SK-N-SH treated with all-trans-retinoic acid at 6 μM for 48 hours (cell line): ENCODE measurements around the gene RSPH9.

Experiments used
- ATAC-seq: fragments of 200-7000 bp; cut with Tn5 transposase; 3 replicates; pipeline ENCODE4 v1.9.1; 2020; ENCODE audit warnings: mild to moderate bottlenecking, moderate library complexity
- ARNTL ChIP-seq: fragments of 450-650 bp; formaldehyde crosslinking; IDR thresholded peaks from 2 replicates; pipeline ENCODE4 v1.5.0; 2020; ENCODE audit warnings: low read depth, mild to moderate bottlenecking, moderate library complexity, borderline replicate concordance
- BACH2 ChIP-seq: fragments of 250-450 bp; sonication (Bioruptor Pico); IDR thresholded peaks from 2 replicates; pipeline ENCODE4 v1.9.0; 2021; ENCODE audit warnings: mild to moderate bottlenecking, borderline replicate concordance
- CREB5 ChIP-seq: fragments of 250-450 bp; sonication (Bioruptor Pico); IDR thresholded peaks from 2 replicates; pipeline ENCODE4 v1.5.1; 2020; ENCODE audit warnings: low read depth, mild to moderate bottlenecking, moderate library complexity
- CSDC2 ChIP-seq: fragments of 250-450 bp; sonication (Bioruptor Pico); IDR thresholded peaks from 2 replicates; pipeline ENCODE4 v1.5.0; 2020; ENCODE audit warnings: mild to moderate bottlenecking, moderate library complexity
- ESRRG ChIP-seq: fragments of 250-450 bp; sonication (Bioruptor Pico); IDR thresholded peaks from 2 replicates; pipeline ENCODE4 v1.6.1; 2021; ENCODE audit warnings: mild to moderate bottlenecking
- GLIS3 ChIP-seq: fragments of 250-450 bp; sonication (Bioruptor Pico); IDR thresholded peaks from 2 replicates; pipeline ENCODE4 v1.5.0; 2020; ENCODE audit warnings: mild to moderate bottlenecking, moderate library complexity
- ISL1 ChIP-seq: fragments of 250-450 bp; sonication (Bioruptor Pico); IDR thresholded peaks from 2 replicates; pipeline ENCODE4 v2.1.2; 2022; ENCODE audit warnings: mild to moderate bottlenecking, moderate library complexity
- OSR1 ChIP-seq: fragments of 250-450 bp; sonication (Bioruptor Pico); IDR thresholded peaks from 2 replicates; pipeline ENCODE4 v1.8.0; 2022; ENCODE audit warnings: moderate library complexity, mild to moderate bottlenecking, inconsistent platforms
- PATZ1 ChIP-seq: fragments of 250-450 bp; sonication (Bioruptor Pico); IDR thresholded peaks from 2 replicates; pipeline ENCODE4 v1.8.0; 2020; ENCODE audit warnings: mild to moderate bottlenecking, moderate library complexity, borderline replicate concordance
- POU6F1 ChIP-seq: fragments of 250-450 bp; sonication (Bioruptor Pico); IDR thresholded peaks from 2 replicates; pipeline ENCODE4 v1.8.0; 2021; ENCODE audit warnings: low read depth, mild to moderate bottlenecking, moderate library complexity, borderline replicate concordance
- PPARA ChIP-seq: fragments of 250-450 bp; sonication (Bioruptor Pico); IDR thresholded peaks from 2 replicates; pipeline ENCODE4 v1.5.0; 2020; ENCODE audit warnings: mild to moderate bottlenecking, borderline replicate concordance
- RARB ChIP-seq: fragments of 250-450 bp; sonication (Bioruptor Pico); IDR thresholded peaks from 2 replicates; pipeline ENCODE4 v1.8.0; 2021; ENCODE audit warnings: mild to moderate bottlenecking, moderate library complexity
- SNAI2 ChIP-seq: fragments of 250-450 bp; sonication (Bioruptor Pico); IDR thresholded peaks from 2 replicates; pipeline ENCODE4 v1.5.0; 2020; ENCODE audit warnings: mild to moderate bottlenecking, moderate library complexity
- TCF4 ChIP-seq: fragments of 250-450 bp; sonication (Bioruptor Pico); IDR thresholded peaks from 2 replicates; pipeline ENCODE4 v1.8.0; 2021; ENCODE audit warnings: mild to moderate bottlenecking, moderate library complexity, borderline replicate concordance
- TOX ChIP-seq: fragments of 250-450 bp; sonication (Bioruptor Pico); IDR thresholded peaks from 2 replicates; pipeline ENCODE4 v1.8.0; 2021; ENCODE audit warnings: mild to moderate bottlenecking, moderate library complexity, borderline replicate concordance
- TSHZ2 ChIP-seq: fragments of 250-450 bp; sonication (Bioruptor Pico); IDR thresholded peaks from 2 replicates; pipeline ENCODE4 v1.5.0; 2020; ENCODE audit warnings: mild to moderate bottlenecking, moderate library complexity
- ZC3H10 ChIP-seq: fragments of 250-450 bp; sonication (Bioruptor Pico); IDR thresholded peaks from 2 replicates; pipeline ENCODE4 v1.5.1; 2021; ENCODE audit warnings: mild to moderate bottlenecking, moderate library complexity
- ZFP3 ChIP-seq: fragments of 250-450 bp; sonication (Bioruptor Pico); IDR thresholded peaks from 2 replicates; pipeline ENCODE4 v1.5.0; 2020; ENCODE audit warnings: mild to moderate bottlenecking, moderate library complexity
- ZFP30 ChIP-seq: fragments of 450-650 bp; formaldehyde crosslinking; IDR thresholded peaks from 2 replicates; pipeline ENCODE4 v1.5.0; 2022; ENCODE audit warnings: mild to moderate bottlenecking, moderate library complexity
- ZNF8 ChIP-seq: fragments of 450-650 bp; formaldehyde crosslinking; IDR thresholded peaks from 2 replicates; pipeline ENCODE4 v1.5.0; 2020; ENCODE audit warnings: mild to moderate bottlenecking, moderate library complexity

The RSPH9 gene

GRCh38 chr6:43703512-43704429 lies 58.9 kb downstream of the RSPH9 start:
- TF ChIP-seq CREB5 (CRISPR knock-in tag) (no peak), GLIS3 (CRISPR knock-in tag) (no peak)
- ATAC-seq: no peak

- ATAC-seq: no peak
- no peak for TF ChIP-seq PATZ1 (CRISPR knock-in tag)
- TF ChIP-seq SNAI2: no peak
- TF ChIP-seq PPARA: no peak
- TF ChIP-seq GLIS3 (CRISPR knock-in tag): no peak
These were observed 61.2 kb downstream of the RSPH9 start for GRCh38 chr6:43705996-43706395.

- no peak for ATAC-seq
- TF ChIP-seq RARB (CRISPR knock-in tag) (no peak), BACH2 (no peak), PATZ1 (CRISPR knock-in tag) (no peak), TSHZ2 (CRISPR knock-in tag) (no peak), ZFP3 (CRISPR knock-in tag) (no peak), ESRRG (CRISPR knock-in tag) (no peak), TOX (CRISPR knock-in tag) (no peak), SNAI2 (no peak), POU6F1 (no peak), ZC3H10 (no peak), ZFP30 (CRISPR knock-in tag) (no peak), CSDC2 (CRISPR knock-in tag) (no peak), PPARA (no peak), OSR1 (CRISPR knock-in tag) (no peak), ISL1 (CRISPR knock-in tag) (no peak), GLIS3 (CRISPR knock-in tag) (no peak), ARNTL (no peak), TCF4 (no peak), ZNF8 (CRISPR knock-in tag) (no peak)
These were observed 62.0 kb downstream of the RSPH9 start for GRCh38 chr6:43706788-43707187.
